Measurements from ENCODE around the gene MAN2B2. TPM values are rescaled to one million over a fixed set of nuclear protein-coding genes. Genes with fewer than 3 reads are reported as not detected.

MAN2B2 gene
- total RNA-seq, 2 experiments from 2014 or later: 13.7 to 19.4 TPM

DNA sequence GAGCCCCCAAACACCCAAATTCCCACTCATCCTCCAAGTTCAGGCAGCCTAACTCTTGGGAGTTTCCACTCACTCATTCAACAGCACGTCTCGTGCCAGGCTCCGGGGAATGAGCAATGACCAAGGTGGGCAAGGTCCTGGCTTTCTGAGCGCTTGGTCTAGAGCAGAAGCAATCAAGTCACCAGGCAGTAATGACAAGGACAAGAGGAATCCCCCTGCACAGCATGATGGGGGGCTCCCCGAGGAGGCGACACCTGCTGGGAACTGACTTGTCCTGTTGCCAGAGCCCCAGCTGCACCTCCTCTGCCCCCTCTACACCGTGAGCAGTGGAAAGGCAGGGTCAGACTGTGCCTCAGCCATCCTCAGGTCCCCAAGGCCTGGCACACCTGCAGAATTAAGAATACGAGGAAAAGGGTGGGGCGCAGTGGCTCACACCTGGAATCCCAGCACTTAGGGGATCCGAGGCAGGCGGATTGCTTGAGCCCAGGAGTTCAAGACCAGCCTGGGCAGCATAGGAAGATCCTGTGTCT is 39.8 kb downstream of the MAN2B2 start:
- ChIA-PET POLR2A (interaction anchor here (1.0 kb wide), 1 partner anchor 24 kb away, joined by 3 read pairs; no protein-coding TSS in a partner anchor), CTCF (ENCODE audit: unreplicated experiment) (no interaction called here)
- Histone ChIP-seq H4K20me1 (ENCODE audit: insufficient read depth, low read length) (no peaks in the 10 kb centered on the region), H3K4me1 (ENCODE audit: insufficient read depth, low read length, poor library complexity, severe bottlenecking) (no peaks in the 10 kb centered on the region), H3K9me2 (ENCODE audit: insufficient read depth, low read length) (no peaks in the 10 kb centered on the region), H3K9me3 (ENCODE audit: low read length) (no peaks in the 10 kb centered on the region), H3K79me2 (ENCODE audit: insufficient read depth, low read depth, low read length) (no peaks in the 10 kb centered on the region), H3K4me3 (ENCODE audit: low read depth, low read length, poor library complexity, severe bottlenecking) (no peak overlapping the region), H3K36me3 (ENCODE audit: insufficient read depth, low read length) (peaks cover 16% of the 10 kb centered on the region), H3K4me2 (ENCODE audit: low read length) (no peak overlapping the region), H2AFZ (ENCODE audit: low read length) (no peak overlapping the region), H3K27ac (ENCODE audit: low read depth, low read length, poor library complexity, severe bottlenecking) (no peak overlapping the region)
- no TSS peak for BruUV-seq (replicated peaks)
- no peak for DNase-seq (ENCODE audit: low spot score)
- intact Hi-C loops (cut with micrococcal nuclease; ENCODE audit: unreplicated experiment): no loop called here
- TF ChIP-seq, protein P1, sequence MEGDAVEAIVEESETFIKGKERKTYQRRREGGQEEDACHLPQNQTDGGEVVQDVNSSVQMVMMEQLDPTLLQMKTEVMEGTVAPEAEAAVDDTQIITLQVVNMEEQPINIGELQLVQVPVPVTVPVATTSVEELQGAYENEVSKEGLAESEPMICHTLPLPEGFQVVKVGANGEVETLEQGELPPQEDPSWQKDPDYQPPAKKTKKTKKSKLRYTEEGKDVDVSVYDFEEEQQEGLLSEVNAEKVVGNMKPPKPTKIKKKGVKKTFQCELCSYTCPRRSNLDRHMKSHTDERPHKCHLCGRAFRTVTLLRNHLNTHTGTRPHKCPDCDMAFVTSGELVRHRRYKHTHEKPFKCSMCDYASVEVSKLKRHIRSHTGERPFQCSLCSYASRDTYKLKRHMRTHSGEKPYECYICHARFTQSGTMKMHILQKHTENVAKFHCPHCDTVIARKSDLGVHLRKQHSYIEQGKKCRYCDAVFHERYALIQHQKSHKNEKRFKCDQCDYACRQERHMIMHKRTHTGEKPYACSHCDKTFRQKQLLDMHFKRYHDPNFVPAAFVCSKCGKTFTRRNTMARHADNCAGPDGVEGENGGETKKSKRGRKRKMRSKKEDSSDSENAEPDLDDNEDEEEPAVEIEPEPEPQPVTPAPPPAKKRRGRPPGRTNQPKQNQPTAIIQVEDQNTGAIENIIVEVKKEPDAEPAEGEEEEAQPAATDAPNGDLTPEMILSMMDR (conservative IDR thresholded peaks at IDR 0.05; ENCODE audit: low read length): no peak
- no peak for TF ChIP-seq EZH2phosphoT487 (IDR thresholded peaks at IDR 0.05; ENCODE audit: borderline replicate concordance, low read depth, low read length)

GRCh38 chr4:6616087-6616995 is 41.4 kb downstream of the MAN2B2 start:
- H3K4me3 ChIP-seq (ENCODE audit: low read depth, low read length, poor library complexity, severe bottlenecking): no peak overlapping the region
- no peak for TF ChIP-seq EZH2phosphoT487 (IDR thresholded peaks at IDR 0.05; ENCODE audit: borderline replicate concordance, low read depth, low read length)
- TF ChIP-seq, protein P1 (conservative IDR thresholded peaks at IDR 0.05; ENCODE audit: low read length): no peak
- no peaks in the 10 kb centered on the region for H3K4me1 ChIP-seq (ENCODE audit: insufficient read depth, low read length, poor library complexity, severe bottlenecking)
- no TSS peak for BruUV-seq (replicated peaks)
- no peaks in the 10 kb centered on the region for H3K79me2 ChIP-seq (ENCODE audit: insufficient read depth, low read depth, low read length)
- ChIA-PET POLR2A (interaction anchor here (1.0 kb wide), 1 partner anchor 25 kb away, joined by 3 read pairs; no protein-coding TSS in a partner anchor), CTCF (ENCODE audit: unreplicated experiment) (no interaction called here)
- peaks cover 16% of the 10 kb centered on the region for H3K36me3 ChIP-seq (ENCODE audit: insufficient read depth, low read length)
- H2AFZ ChIP-seq (ENCODE audit: low read length): no peak overlapping the region
- no peaks in the 10 kb centered on the region for H3K9me2 ChIP-seq (ENCODE audit: insufficient read depth, low read length)
- no peaks in the 10 kb centered on the region for H3K9me3 ChIP-seq (ENCODE audit: low read length)
- H3K4me2 ChIP-seq (ENCODE audit: low read length): no peak overlapping the region
- intact Hi-C loops (cut with micrococcal nuclease; ENCODE audit: unreplicated experiment): no loop called here
- no peak for DNase-seq (ENCODE audit: low spot score)
- no peaks in the 10 kb centered on the region for H4K20me1 ChIP-seq (ENCODE audit: insufficient read depth, low read length)
- no peak overlapping the region for H3K27ac ChIP-seq (ENCODE audit: low read depth, low read length, poor library complexity, severe bottlenecking)

DNA sequence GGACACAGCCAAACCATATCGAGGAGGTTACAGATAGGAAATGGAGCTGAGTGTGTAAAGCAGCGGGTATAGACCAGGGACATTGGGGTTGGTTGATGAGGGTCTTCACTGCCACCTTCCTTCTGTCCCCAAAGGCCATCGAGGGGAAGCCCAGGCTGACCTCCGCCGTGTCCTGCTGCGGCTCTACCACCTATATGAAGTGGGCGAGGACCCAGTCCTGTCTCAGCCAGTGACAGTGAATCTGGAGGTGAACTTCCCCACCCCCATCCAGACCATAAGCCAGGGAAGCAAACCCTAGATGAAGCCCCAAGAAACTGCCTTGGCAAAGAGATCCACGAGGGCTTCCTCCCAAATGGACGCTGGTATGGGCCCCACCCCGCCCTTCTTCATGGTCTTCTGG is 42.3 kb downstream of the MAN2B2 start:
- Histone ChIP-seq H3K4me3 (ENCODE audit: low read depth, low read length, poor library complexity, severe bottlenecking) (no peak overlapping the region), H3K9me3 (ENCODE audit: low read length) (no peaks in the 10 kb centered on the region), H3K27ac (ENCODE audit: low read depth, low read length, poor library complexity, severe bottlenecking) (no peak overlapping the region), H3K4me2 (ENCODE audit: low read length) (no peak overlapping the region), H4K20me1 (ENCODE audit: insufficient read depth, low read length) (no peaks in the 10 kb centered on the region), H3K79me2 (ENCODE audit: insufficient read depth, low read depth, low read length) (no peaks in the 10 kb centered on the region), H2AFZ (ENCODE audit: low read length) (no peak overlapping the region), H3K4me1 (ENCODE audit: insufficient read depth, low read length, poor library complexity, severe bottlenecking) (no peaks in the 10 kb centered on the region), H3K36me3 (ENCODE audit: insufficient read depth, low read length) (peaks cover 16% of the 10 kb centered on the region), H3K9me2 (ENCODE audit: insufficient read depth, low read length) (no peaks in the 10 kb centered on the region)
- ChIA-PET POLR2A (no interaction called here), CTCF (ENCODE audit: unreplicated experiment) (no interaction called here)
- no TSS peak for BruUV-seq (replicated peaks)
- intact Hi-C loops (cut with micrococcal nuclease; ENCODE audit: unreplicated experiment): no loop called here
- TF ChIP-seq EZH2phosphoT487 (IDR thresholded peaks at IDR 0.05; ENCODE audit: borderline replicate concordance, low read depth, low read length): no peak
- TF ChIP-seq, protein P1 (conservative IDR thresholded peaks at IDR 0.05; ENCODE audit: low read length): no peak
- no peak for DNase-seq (ENCODE audit: low spot score)
